GM10266 (cell line): Measurements from ENCODE around the gene NECTIN1.

Experiments used
- DNase-seq: peaks from one replicate; pipeline ENCODE4 v3.0.0; 2012; ENCODE audit errors: extremely low spot score
- CTCF ChIP-seq: IDR thresholded peaks from 2 replicates; pipeline ENCODE4 v1.5.1; 2012; ENCODE audit warnings: mild to moderate bottlenecking, low read depth; ENCODE audit not compliant: control insufficient read depth, insufficient read depth; ENCODE audit errors: missing control alignments

Gene NECTIN1

DNA sequence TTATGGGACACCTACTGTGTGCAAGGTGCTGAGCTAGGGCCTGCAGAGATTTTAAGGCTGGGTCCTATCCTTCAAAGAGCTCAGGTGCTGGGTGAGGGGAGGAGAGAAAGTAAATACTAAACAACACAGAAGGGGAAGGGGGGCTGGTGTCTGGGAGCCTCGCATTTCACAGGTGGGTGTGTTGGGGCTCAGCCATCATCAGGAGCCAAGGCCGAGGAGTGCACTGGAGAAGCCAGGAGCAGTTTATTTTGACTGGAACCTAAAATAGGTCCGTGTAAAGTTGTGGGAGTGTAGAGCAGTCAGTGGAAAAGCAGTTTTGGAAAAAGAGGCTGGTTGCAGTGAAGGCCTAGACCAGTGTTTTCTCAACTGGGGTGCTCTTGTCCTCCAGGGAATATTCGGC is 17.5 kb downstream of the NECTIN1 start:
- no peak for TF ChIP-seq CTCF
- no peak for DNase-seq

GRCh38 chr11:119710417-119710816 is 18.6 kb downstream of the NECTIN1 start:
- no peak for DNase-seq
- no peak for TF ChIP-seq CTCF

GRCh38 chr11:119709638-119710346 is 19.2 kb downstream of the NECTIN1 start:
- no peak for TF ChIP-seq CTCF
- DNase-seq, result peak; percentile 67

DNA sequence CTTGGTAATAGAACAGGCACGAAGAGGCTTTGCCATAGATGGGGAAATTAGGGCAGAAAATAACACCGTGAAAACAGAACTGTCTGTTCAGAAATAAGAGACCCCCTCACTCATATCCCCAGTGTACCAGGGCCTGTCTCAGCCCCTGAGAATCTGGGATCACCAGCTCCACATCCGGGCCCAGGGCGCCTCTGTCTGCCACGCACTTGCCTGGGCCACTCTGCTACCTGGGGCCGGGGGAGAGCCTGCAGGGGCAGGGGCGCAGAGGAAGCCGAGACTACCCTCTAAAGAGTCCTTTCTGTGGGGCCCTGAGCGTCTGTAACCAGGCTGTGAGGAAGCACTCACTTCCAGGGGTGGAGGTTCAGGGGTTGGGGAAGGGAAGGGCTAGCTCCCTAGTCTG is 19.8 kb downstream of the NECTIN1 start:
- no peak for TF ChIP-seq CTCF
- DNase-seq, result no peak

DNA sequence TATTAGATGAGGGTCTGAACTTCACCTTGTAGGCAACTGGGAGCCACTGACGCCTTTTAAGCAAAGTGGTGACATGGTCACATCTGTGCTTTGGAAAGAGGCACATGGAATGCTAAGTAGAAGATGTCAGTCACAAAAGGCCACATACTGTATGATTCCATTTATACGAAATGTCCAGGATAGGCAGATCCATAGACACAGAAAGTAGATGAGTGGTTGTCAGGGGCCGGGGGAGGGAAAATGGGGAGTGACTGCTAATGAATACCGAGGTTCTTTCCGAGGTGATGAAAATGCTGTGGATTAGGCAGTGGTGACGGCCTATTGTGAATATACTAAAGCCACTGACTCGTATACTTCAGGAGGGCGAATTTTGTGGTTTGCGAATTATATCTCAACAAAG is 20.6 kb downstream of the NECTIN1 start:
- no peak for TF ChIP-seq CTCF

GRCh38 chr11:119706887-119707286 is 22.1 kb downstream of the NECTIN1 start:
- no peak for DNase-seq
- peak; percentile 7 for TF ChIP-seq CTCF

More for the DNA sequence above, 20.6 kb downstream of the NECTIN1 start:
- DNase-seq, result no peak

DNA sequence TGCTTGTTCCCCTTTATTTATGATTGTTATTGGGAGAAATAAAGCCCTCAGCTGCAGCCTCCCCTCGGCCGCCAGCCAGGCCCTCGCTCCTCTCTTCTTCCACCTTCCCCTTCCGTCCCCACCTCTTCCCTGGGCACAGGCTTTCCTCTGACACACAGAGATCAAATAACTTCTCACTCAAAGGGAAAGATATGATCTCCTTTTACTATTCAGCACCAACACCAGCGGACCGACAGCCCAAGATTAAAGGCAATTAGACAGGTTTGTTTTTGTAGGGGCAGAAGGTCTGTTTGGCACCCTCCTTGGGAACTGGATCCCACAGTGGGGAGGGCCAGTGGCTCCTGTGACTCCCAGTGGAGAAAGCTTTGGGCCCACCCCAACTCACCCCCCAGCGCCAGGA is 23.0 kb downstream of the NECTIN1 start:
- no peak for TF ChIP-seq CTCF
- DNase-seq, result no peak
